Measurements from ENCODE around the gene APBB1IP.
"Not testable (repeated sequence)": the region's sequence is repeated elsewhere in the genome, so short reads cannot be mapped to it uniquely, and the experiment has no call there.

The APBB1IP gene

GRCh38 chr10:26606389-26606877 is 168.3 kb downstream of the APBB1IP start:
- CTCF ChIA-PET, result interaction anchor here (0.6 to 1.2 kb wide), 5 partner anchors 11 to 973 kb away, joined by 3 to 7 read pairs (median 5); no protein-coding TSS in a partner anchor
- POLR2A ChIA-PET, result not testable (repeated sequence)
- DNase-seq (ENCODE audit: extremely low spot score), result peak; percentile 10

- CTCF ChIA-PET, result no interaction called here
- POLR2A ChIA-PET, result no interaction called here
- TF ChIP-seq FOXA1 (IDR thresholded peaks at IDR 0.05) (no peak), ELF4 (IDR thresholded peaks at IDR 0.05) (no peak), SP1 (IDR thresholded peaks at IDR 0.05) (no peak), L3MBTL2 (conservative IDR thresholded peaks at IDR 0.05) (no peak), ARNT (IDR thresholded peaks at IDR 0.05) (no peak), HDGF (IDR thresholded peaks at IDR 0.05; ENCODE audit: borderline replicate concordance) (no peak), BHLHE40 (IDR thresholded peaks at IDR 0.05; ENCODE audit: borderline replicate concordance) (no peak)
- TF ChIP-seq, protein P1, sequence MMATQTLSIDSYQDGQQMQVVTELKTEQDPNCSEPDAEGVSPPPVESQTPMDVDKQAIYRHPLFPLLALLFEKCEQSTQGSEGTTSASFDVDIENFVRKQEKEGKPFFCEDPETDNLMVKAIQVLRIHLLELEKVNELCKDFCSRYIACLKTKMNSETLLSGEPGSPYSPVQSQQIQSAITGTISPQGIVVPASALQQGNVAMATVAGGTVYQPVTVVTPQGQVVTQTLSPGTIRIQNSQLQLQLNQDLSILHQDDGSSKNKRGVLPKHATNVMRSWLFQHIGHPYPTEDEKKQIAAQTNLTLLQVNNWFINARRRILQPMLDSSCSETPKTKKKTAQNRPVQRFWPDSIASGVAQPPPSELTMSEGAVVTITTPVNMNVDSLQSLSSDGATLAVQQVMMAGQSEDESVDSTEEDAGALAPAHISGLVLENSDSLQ (IDR thresholded peaks at IDR 0.05), result no peak
- no peak for DNase-seq (ENCODE audit: extremely low spot score)
These were observed 174.2 kb downstream of the APBB1IP start for GRCh38 chr10:26612151-26612915.
